Measurements from ENCODE around the gene PPFIA1.

DNA sequence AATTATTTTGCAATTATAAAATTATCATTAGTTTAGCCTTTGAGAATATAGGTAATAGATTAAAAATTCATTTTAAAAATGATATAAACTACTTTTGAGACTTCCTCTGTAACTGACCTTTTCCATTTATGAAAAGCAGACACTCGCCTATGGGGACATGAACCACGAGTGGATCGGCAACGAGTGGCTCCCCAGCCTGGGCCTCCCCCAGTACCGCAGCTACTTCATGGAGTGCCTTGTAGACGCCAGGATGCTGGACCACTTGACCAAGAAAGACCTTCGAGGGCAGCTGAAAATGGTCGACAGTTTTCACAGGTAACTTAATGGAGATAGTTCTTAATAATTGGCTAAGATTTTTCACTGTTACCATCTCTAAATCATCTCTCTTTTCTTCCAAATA lies 101.6 kb downstream of the PPFIA1 start:
- TF ChIP-seq CTCF (IDR thresholded peaks at IDR 0.05) (no peak), POLR2A (IDR thresholded peaks at IDR 0.05) (no peak)
